GM12892 (cell line): ENCODE results near the gene ARMS2.

Experiments used
- POLR2A ChIP-seq: IDR thresholded peaks from 2 replicates; pipeline ENCODE4 v1.6.1; 2011; ENCODE audit warnings: low read depth, low read length, control low read depth
- POLR2AphosphoS5 ChIP-seq: IDR thresholded peaks from 2 replicates; pipeline ENCODE4 v1.6.1; 2011; ENCODE audit warnings: low read depth, low read length, control low read depth
- TAF1 ChIP-seq: IDR thresholded peaks from 2 replicates; pipeline ENCODE4 v1.6.1; 2011; ENCODE audit warnings: low read depth, mild to moderate bottlenecking, control low read depth, low read length, borderline replicate concordance

DNA sequence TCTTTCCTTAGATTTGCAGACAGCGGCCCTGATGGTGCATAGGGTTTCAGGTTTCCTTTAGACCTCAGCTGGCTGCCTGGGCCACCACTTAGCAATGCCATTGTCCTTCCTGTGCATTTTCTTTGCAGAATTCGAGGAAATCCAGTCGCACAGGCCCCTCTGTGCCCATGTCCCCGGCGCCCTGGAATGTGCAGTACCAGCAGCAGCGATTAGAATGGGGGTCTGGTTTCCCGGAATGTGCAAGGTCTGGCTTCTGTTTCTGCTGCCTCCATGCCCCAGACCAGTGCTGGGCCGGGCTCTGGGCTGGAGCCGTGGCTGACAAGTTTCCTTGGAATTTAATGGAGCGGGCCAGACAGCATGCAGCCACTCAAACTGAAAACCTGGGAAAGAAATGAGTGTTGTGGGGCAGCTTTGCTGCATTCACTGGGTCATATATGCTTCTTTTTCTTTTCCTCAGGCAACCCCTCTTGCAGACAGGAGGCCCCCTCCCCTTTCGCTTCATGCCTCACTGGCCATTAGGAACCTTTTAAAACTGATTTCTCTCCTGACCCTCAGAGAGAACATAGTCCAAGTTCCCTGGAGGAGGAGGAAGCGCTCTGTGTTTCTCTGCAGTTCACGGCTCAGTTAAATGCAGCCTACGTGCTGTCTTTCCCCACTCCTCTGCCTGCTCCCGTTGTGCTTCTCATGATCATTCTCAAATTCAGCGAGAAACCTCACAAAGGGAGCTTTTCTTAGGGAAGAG is 21.3 kb downstream of the ARMS2 start:
- TF ChIP-seq TAF1 (no peak), POLR2AphosphoS5 (no peak), POLR2A (no peak)
